NT2/D1 (cell line): ENCODE measurements around the gene NOVA1.

Source experiments
- SUZ12 ChIP-seq: IDR thresholded peaks from 2 replicates; pipeline ENCODE4 v1.6.1; 2011; ENCODE audit not compliant: insufficient read length, insufficient read depth; ENCODE audit errors: extremely low read depth
- YY1 ChIP-seq: IDR thresholded peaks from 2 replicates; pipeline ENCODE4 v1.6.1; 2011; ENCODE audit not compliant: insufficient read length, insufficient read depth
- ZNF274 ChIP-seq: IDR thresholded peaks from 2 replicates; pipeline ENCODE4 v1.6.1; 2011; ENCODE audit warnings: mild to moderate bottlenecking, low read depth, low read length

- TF ChIP-seq SUZ12, result no peak
- TF ChIP-seq ZNF274, result no peak
- TF ChIP-seq YY1, result no peak
Observed at GRCh38 chr14:26621364-26621763, 23.5 kb upstream of the NOVA1 start.
